Measurements from ENCODE around the gene PRRX1.

PRRX1 gene

GRCh38 chr1:170664093-170664827 lies at the start of gene PRRX1:
Gene PRRX1, plus strand, starts transcription at chr1:170664131. Its CDS starts 88 bp downstream, at chr1:170664219.
- H3K27me3 ChIP-seq (ENCODE audit: insufficient read depth, low read depth, severe bottlenecking) = no peaks in the 10 kb centered on the region
- no peak within 1 kb of the TSS for H3K27ac ChIP-seq
- peak within 1 kb of the TSS; percentile 63 for H3K4me3 ChIP-seq (ENCODE audit: low read depth, low read length)

GRCh38 chr1:170617591-170618330 lies 46.2 kb upstream of the PRRX1 start:
- H3K27me3 ChIP-seq (ENCODE audit: insufficient read depth, low read depth, severe bottlenecking) = no peaks in the 10 kb centered on the region
- H3K4me3 ChIP-seq (ENCODE audit: low read depth, low read length) = no peak overlapping the region
- no peak for DNase-seq
- TF ChIP-seq CTCF (IDR thresholded peaks at IDR 0.05; ENCODE audit: low read depth, low read length) = no peak
- H3K36me3 ChIP-seq = no peaks in the 10 kb centered on the region
- no peak overlapping the region for H3K27ac ChIP-seq
- no peaks in the 10 kb centered on the region for H3K9me3 ChIP-seq (ENCODE audit: severe bottlenecking)

More at GRCh38 chr1:170664093-170664827, at the start of gene PRRX1:
- TF ChIP-seq CTCF (IDR thresholded peaks at IDR 0.05; ENCODE audit: low read depth, low read length) = no peak
- Histone ChIP-seq H3K36me3 (no peaks in the 10 kb centered on the region), H3K9me3 (ENCODE audit: severe bottlenecking) (no peaks in the 10 kb centered on the region)
- DNase-seq = peak; percentile 18

GRCh38 chr1:170618421-170618820 lies 45.5 kb upstream of the PRRX1 start:
- H3K36me3 ChIP-seq = no peaks in the 10 kb centered on the region
- no peak overlapping the region for H3K4me3 ChIP-seq (ENCODE audit: low read depth, low read length)
- DNase-seq = no peak
- H3K9me3 ChIP-seq (ENCODE audit: severe bottlenecking) = no peaks in the 10 kb centered on the region
- H3K27me3 ChIP-seq (ENCODE audit: insufficient read depth, low read depth, severe bottlenecking) = no peaks in the 10 kb centered on the region
- H3K27ac ChIP-seq = no peak overlapping the region
- TF ChIP-seq CTCF (IDR thresholded peaks at IDR 0.05; ENCODE audit: low read depth, low read length) = no peak

- H3K27ac ChIP-seq = no peak overlapping the region
- no peak for TF ChIP-seq CTCF (IDR thresholded peaks at IDR 0.05; ENCODE audit: low read depth, low read length)
- no peak for DNase-seq
- H3K36me3 ChIP-seq = no peaks in the 10 kb centered on the region
- no peaks in the 10 kb centered on the region for H3K27me3 ChIP-seq (ENCODE audit: insufficient read depth, low read depth, severe bottlenecking)
- H3K9me3 ChIP-seq (ENCODE audit: severe bottlenecking) = no peaks in the 10 kb centered on the region
- no peak overlapping the region for H3K4me3 ChIP-seq (ENCODE audit: low read depth, low read length)
Observed at GRCh38 chr1:170619241-170620028, 44.5 kb upstream of the PRRX1 start.

- DNase-seq = no peak
- Histone ChIP-seq H3K27me3 (ENCODE audit: insufficient read depth, low read depth, severe bottlenecking) (no peaks in the 10 kb centered on the region), H3K27ac (no peak overlapping the region), H3K9me3 (ENCODE audit: severe bottlenecking) (no peaks in the 10 kb centered on the region), H3K36me3 (no peaks in the 10 kb centered on the region), H3K4me3 (ENCODE audit: low read depth, low read length) (no peak overlapping the region)
- TF ChIP-seq CTCF (IDR thresholded peaks at IDR 0.05; ENCODE audit: low read depth, low read length) = no peak
Observed at GRCh38 chr1:170620164-170620563, 43.8 kb upstream of the PRRX1 start.
